ENCODE data around the gene NECTIN1. TPM values are rescaled to one million over a fixed set of nuclear protein-coding genes. Genes with fewer than 3 reads are reported as not detected.

NECTIN1 gene
- total RNA-seq, 1 donor from 2014 or later, result 58.2 TPM

DNA sequence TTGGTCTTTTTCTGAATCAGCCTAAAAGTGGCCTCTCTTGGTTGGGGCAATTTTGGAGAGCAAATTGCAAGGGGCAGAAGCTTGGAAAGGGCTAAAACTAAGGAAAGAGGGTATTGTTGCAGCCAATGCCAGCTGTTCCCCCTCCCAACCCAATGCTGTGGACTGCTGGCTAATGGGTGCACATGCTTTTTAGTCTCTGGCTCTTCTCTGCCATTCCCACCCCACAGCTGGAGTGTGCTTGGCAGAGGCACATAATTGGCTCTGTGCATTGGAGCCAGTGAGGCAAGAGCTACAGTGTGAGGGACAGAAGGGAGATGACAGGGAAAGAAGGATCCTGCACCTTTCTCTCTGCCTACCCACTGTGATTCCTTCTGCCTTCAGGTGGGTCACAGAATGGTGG lies 140.0 kb downstream of the NECTIN1 start:
- Histone ChIP-seq H3K4me3 (no peak overlapping the region), H3K4me1 (peaks cover 43% of the 10 kb centered on the region), H3K27ac (no peak overlapping the region), H3K27me3 (no peaks in the 10 kb centered on the region), H3K36me3 (no peaks in the 10 kb centered on the region), H3K9me3 (no peaks in the 10 kb centered on the region)
- intact Hi-C loops (cut with DNase I), result no loop called here
- no peak for DNase-seq (ENCODE audit: extremely low spot score in 2 of 2)
- TF ChIP-seq, protein P1, sequence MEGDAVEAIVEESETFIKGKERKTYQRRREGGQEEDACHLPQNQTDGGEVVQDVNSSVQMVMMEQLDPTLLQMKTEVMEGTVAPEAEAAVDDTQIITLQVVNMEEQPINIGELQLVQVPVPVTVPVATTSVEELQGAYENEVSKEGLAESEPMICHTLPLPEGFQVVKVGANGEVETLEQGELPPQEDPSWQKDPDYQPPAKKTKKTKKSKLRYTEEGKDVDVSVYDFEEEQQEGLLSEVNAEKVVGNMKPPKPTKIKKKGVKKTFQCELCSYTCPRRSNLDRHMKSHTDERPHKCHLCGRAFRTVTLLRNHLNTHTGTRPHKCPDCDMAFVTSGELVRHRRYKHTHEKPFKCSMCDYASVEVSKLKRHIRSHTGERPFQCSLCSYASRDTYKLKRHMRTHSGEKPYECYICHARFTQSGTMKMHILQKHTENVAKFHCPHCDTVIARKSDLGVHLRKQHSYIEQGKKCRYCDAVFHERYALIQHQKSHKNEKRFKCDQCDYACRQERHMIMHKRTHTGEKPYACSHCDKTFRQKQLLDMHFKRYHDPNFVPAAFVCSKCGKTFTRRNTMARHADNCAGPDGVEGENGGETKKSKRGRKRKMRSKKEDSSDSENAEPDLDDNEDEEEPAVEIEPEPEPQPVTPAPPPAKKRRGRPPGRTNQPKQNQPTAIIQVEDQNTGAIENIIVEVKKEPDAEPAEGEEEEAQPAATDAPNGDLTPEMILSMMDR (IDR thresholded peaks at IDR 0.05), result no peak
- TF ChIP-seq POLR2A (IDR thresholded peaks at IDR 0.05), result no peak
- no peak for TF ChIP-seq POLR2AphosphoS5 (IDR thresholded peaks at IDR 0.05; ENCODE audit: insufficient read depth in 1 of 2, low read depth in 1 of 2)

Small RNA genes within 50 kb of the gene (small RNA-seq; reads per million reads assigned to genes)
- not detected for gene RNU6-1123P
